ENCODE data around the gene RBL2. TPM values are rescaled to one million over a fixed set of nuclear protein-coding genes. Genes with fewer than 3 reads are reported as not detected.
A peak's percentile ranks its signal among the peaks of the same experiment; 100 is the strongest.

RBL2 gene
- total and polyA plus RNA-seq, 9 of the 15 experiments (the other 6 are each of a cell fraction or from before 2014, with no cell fraction given): 7.8 to 76.3 (median 28.5) TPM

DNA sequence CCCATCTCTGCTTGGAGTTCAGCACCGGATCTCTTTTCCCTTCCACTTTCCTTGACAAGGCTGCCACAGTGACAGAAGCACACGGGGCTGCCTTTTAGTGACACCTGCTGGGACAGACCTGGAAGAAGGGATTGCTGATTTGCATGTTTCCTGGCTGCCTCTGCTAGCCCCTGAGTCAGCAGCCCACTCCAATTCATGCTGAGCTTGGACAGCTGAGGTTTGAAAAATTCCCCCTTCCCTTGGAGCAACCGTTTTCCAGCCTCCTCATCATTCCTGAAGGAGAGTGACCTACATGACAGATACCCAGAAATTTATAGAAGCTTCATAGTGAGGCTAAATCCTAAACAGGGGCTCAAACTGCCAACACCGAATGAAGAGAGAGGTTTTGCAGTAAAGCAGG lies 18.8 kb upstream of the RBL2 start (continued):
- TF ChIP-seq ZNF407 (IDR thresholded peaks at IDR 0.05; ENCODE audit: low read depth) (no peak), PHF20 (IDR thresholded peaks at IDR 0.05; ENCODE audit: partially characterized antibody) (no peak), NCOA1 (IDR thresholded peaks at IDR 0.05; ENCODE audit: low read depth) (no peak), RAD21 (CRISPR knock-in tag; conservative IDR thresholded peaks at IDR 0.05 in 1 of 2, IDR thresholded peaks at IDR 0.05 in 1 of 2) (peak in 1 of 2 experiments; percentile 39; a peak in 2 of 4 replicates)
